ENCODE data around the gene CCDC88C. TPM values are rescaled to one million over a fixed set of nuclear protein-coding genes. Genes with fewer than 3 reads are reported as not detected.

The CCDC88C gene
- polyA plus RNA-seq, 2 of the 4 experiments (the other 2 are of a cell fraction) = 2.9 to 3.7 TPM

DNA sequence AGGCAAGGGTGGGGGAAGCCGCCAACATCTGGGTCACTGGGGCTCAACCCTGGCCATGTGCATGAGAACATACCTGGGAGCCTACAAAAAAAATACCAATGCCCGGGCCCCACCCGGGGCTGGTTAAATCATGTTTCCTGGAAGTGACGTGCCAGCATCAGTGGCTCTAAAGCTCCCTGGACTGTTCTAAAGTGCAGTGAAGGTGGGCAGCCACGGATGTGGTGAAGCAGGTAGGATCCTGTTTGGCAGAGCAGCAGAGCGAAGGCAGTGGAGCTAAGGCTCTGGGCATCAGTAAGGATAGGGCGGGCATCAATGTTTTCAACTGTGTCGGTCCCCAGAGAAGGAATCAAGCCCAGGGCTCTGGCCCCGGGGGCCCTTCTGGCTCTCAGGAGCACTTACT is 172.6 kb downstream of the CCDC88C start:
- no peak for ATAC-seq
- ChIA-PET CTCF (interaction anchor here (0.6 kb wide), 1 partner anchor 30 kb away, joined by 4 read pairs; no protein-coding TSS in a partner anchor), POLR2A (no interaction called here)
- no peak for DNase-seq (ENCODE audit: low read depth in 1 of 2, low spot score in 1 of 2)
- Histone ChIP-seq H3K4me3 (no peak overlapping the region), H3K9me3 (no peaks in the 10 kb centered on the region), H3K4me2 (no peak overlapping the region), H3K4me1 (peaks cover 3% of the 10 kb centered on the region), H3K27ac (no peak overlapping the region)
- WGBS (ENCODE audit: missing lambda C conversion rate) = 56% methylated on average over 9 of the region's 9 CpGs
- no peak for TF ChIP-seq RNF2 (IDR thresholded peaks at IDR 0.05; ENCODE audit: borderline replicate concordance, low read depth)
- TF ChIP-seq, protein P1, sequence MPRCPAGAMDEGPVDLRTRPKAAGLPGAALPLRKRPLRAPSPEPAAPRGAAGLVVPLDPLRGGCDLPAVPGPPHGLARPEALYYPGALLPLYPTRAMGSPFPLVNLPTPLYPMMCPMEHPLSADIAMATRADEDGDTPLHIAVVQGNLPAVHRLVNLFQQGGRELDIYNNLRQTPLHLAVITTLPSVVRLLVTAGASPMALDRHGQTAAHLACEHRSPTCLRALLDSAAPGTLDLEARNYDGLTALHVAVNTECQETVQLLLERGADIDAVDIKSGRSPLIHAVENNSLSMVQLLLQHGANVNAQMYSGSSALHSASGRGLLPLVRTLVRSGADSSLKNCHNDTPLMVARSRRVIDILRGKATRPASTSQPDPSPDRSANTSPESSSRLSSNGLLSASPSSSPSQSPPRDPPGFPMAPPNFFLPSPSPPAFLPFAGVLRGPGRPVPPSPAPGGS (IDR thresholded peaks at IDR 0.05) = no peak
- TF ChIP-seq CHD2 (IDR thresholded peaks at IDR 0.05; ENCODE audit: low read length, partially characterized antibody) = no peak
- no peak for TF ChIP-seq JUNB (IDR thresholded peaks at IDR 0.05)
- no peak for TF ChIP-seq NFE2L2 (conservative IDR thresholded peaks at IDR 0.05; ENCODE audit: low read length)
- no peak for TF ChIP-seq MAFK (IDR thresholded peaks at IDR 0.05; ENCODE audit: partially characterized antibody)
- TF ChIP-seq TFCP2L1 (CRISPR knock-in tag; IDR thresholded peaks at IDR 0.05) = no peak
- no peak for TF ChIP-seq HOXA7 (CRISPR knock-in tag; IDR thresholded peaks at IDR 0.05)
- TF ChIP-seq, protein P2, sequence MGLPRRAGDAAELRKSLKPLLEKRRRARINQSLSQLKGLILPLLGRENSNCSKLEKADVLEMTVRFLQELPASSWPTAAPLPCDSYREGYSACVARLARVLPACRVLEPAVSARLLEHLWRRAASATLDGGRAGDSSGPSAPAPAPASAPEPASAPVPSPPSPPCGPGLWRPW (IDR thresholded peaks at IDR 0.05) = no peak
- TF ChIP-seq, protein P3, sequence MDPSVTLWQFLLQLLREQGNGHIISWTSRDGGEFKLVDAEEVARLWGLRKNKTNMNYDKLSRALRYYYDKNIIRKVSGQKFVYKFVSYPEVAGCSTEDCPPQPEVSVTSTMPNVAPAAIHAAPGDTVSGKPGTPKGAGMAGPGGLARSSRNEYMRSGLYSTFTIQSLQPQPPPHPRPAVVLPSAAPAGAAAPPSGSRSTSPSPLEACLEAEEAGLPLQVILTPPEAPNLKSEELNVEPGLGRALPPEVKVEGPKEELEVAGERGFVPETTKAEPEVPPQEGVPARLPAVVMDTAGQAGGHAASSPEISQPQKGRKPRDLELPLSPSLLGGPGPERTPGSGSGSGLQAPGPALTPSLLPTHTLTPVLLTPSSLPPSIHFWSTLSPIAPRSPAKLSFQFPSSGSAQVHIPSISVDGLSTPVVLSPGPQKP (IDR thresholded peaks at IDR 0.05; ENCODE audit: low read depth, low read length) = no peak
- no peak for TF ChIP-seq RFX5 (IDR thresholded peaks at IDR 0.05)
- TF ChIP-seq, protein P4, sequence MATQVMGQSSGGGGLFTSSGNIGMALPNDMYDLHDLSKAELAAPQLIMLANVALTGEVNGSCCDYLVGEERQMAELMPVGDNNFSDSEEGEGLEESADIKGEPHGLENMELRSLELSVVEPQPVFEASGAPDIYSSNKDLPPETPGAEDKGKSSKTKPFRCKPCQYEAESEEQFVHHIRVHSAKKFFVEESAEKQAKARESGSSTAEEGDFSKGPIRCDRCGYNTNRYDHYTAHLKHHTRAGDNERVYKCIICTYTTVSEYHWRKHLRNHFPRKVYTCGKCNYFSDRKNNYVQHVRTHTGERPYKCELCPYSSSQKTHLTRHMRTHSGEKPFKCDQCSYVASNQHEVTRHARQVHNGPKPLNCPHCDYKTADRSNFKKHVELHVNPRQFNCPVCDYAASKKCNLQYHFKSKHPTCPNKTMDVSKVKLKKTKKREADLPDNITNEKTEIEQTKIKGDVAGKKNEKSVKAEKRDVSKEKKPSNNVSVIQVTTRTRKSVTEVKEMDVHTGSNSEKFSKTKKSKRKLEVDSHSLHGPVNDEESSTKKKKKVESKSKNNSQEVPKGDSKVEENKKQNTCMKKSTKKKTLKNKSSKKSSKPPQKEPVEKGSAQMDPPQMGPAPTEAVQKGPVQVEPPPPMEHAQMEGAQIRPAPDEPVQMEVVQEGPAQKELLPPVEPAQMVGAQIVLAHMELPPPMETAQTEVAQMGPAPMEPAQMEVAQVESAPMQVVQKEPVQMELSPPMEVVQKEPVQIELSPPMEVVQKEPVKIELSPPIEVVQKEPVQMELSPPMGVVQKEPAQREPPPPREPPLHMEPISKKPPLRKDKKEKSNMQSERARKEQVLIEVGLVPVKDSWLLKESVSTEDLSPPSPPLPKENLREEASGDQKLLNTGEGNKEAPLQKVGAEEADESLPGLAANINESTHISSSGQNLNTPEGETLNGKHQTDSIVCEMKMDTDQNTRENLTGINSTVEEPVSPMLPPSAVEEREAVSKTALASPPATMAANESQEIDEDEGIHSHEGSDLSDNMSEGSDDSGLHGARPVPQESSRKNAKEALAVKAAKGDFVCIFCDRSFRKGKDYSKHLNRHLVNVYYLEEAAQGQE (IDR thresholded peaks at IDR 0.05) = no peak
- TF ChIP-seq FOSB (CRISPR knock-in tag; IDR thresholded peaks at IDR 0.05) = no peak
- TF ChIP-seq RAD21 (conservative IDR thresholded peaks at IDR 0.05 in 1 of 2, IDR thresholded peaks at IDR 0.05 in 1 of 2) = no peak
- no peak for TF ChIP-seq MYC (IDR thresholded peaks at IDR 0.05; ENCODE audit: borderline replicate concordance, low read length)
- TF ChIP-seq, protein P5, sequence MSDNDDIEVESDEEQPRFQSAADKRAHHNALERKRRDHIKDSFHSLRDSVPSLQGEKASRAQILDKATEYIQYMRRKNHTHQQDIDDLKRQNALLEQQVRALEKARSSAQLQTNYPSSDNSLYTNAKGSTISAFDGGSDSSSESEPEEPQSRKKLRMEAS (IDR thresholded peaks at IDR 0.05) = no peak
- no peak for FAIRE-seq

DNA sequence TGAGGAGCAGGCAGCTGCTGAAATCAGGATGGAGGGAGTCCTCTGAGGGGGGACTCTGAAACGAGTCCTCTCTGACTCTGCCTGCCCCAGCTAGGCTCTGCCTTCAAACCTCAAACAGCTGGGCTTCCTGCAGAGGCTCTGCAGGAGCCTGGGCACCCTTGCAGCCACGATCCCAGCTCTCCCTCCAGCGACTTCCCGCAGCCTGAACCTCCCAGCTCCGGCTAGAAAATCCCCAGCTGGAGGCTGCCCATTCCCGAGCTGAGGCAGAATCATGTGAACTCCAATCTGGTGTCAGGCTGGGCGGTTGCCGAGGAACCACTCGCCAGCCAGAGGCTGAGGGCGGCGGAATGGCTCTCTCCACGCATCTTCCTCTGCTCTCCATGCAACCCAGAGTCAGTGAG is 173.1 kb downstream of the CCDC88C start, which contains the start of gene GPR68:
TSS of gene GPR68 (minus strand) at position 204 of the 401 bp plus-strand sequence. CDS start 9,654 bp downstream, outside the sequence.
- POLR2A ChIA-PET = no interaction called here
- H3K9me3 ChIP-seq = no peaks in the 10 kb centered on the region
- ATAC-seq (peak; percentile 33 to 49; a peak in 4 of 6 replicates), DNase-seq (ENCODE audit: low read depth in 1 of 2, low spot score in 1 of 2) (no peak), FAIRE-seq (no peak)
- 57% methylated on average over 7 of the region's 12 CpGs for WGBS (ENCODE audit: missing lambda C conversion rate)
- no peak for TF ChIP-seq HDAC2 (IDR thresholded peaks at IDR 0.05)
- no peak for TF ChIP-seq NPAS2 (CRISPR knock-in tag; IDR thresholded peaks at IDR 0.05; ENCODE audit: borderline replicate concordance)
- TF ChIP-seq RFX5 (IDR thresholded peaks at IDR 0.05) = no peak
- TF ChIP-seq EHF (CRISPR knock-in tag; IDR thresholded peaks at IDR 0.05) = no peak
- no peak for TF ChIP-seq RAD21 (conservative IDR thresholded peaks at IDR 0.05 in 1 of 2, IDR thresholded peaks at IDR 0.05 in 1 of 2)
- no peak for TF ChIP-seq HOXB5 (CRISPR knock-in tag; IDR thresholded peaks at IDR 0.05)
- TF ChIP-seq FOSL2 (IDR thresholded peaks at IDR 0.05) = no peak
- TF ChIP-seq FOSL2 (CRISPR knock-in tag; IDR thresholded peaks at IDR 0.05) = no peak
- no peak for TF ChIP-seq ZNF302 (CRISPR knock-in tag; IDR thresholded peaks at IDR 0.05)
- no peak for TF ChIP-seq PHF8 (IDR thresholded peaks at IDR 0.05; ENCODE audit: borderline replicate concordance, low read depth)
- no peak for TF ChIP-seq MYC (IDR thresholded peaks at IDR 0.05; ENCODE audit: borderline replicate concordance, low read length)
- TF ChIP-seq, protein P3 (IDR thresholded peaks at IDR 0.05; ENCODE audit: low read depth, low read length) = no peak
- TF ChIP-seq JUN (IDR thresholded peaks at IDR 0.05) = no peak
- no peak for TF ChIP-seq KDM5A (IDR thresholded peaks at IDR 0.05)
- no peak for TF ChIP-seq CBX2 (IDR thresholded peaks at IDR 0.05; ENCODE audit: borderline replicate concordance, low read depth)
- no peak within 1 kb of the TSS for H3K27ac ChIP-seq
- H3K4me3 ChIP-seq = no peak within 1 kb of the TSS
- H3K4me1 ChIP-seq = no peaks in the 10 kb centered on the region
- no peak within 1 kb of the TSS for H3K4me2 ChIP-seq
- CTCF ChIA-PET = interaction anchor here (0.6 kb wide), 2 partner anchors 31 to 426 kb away, joined by 3 to 4 read pairs; no protein-coding TSS in a partner anchor

Measured in A549 (cell line).